GM11168 (cell line): ENCODE measurements around the gene RBBP8NL.

ENCODE experiments used
- in situ Hi-C: fragments of 300-500 bp; cut with MboI; formaldehyde crosslinking; loops from one replicate; pipeline ENCODE4 v1.12.0; 2022; ENCODE audit warnings: low sequenced_read_pairs; ENCODE audit not compliant: unreplicated experiment

RBBP8NL gene

DNA sequence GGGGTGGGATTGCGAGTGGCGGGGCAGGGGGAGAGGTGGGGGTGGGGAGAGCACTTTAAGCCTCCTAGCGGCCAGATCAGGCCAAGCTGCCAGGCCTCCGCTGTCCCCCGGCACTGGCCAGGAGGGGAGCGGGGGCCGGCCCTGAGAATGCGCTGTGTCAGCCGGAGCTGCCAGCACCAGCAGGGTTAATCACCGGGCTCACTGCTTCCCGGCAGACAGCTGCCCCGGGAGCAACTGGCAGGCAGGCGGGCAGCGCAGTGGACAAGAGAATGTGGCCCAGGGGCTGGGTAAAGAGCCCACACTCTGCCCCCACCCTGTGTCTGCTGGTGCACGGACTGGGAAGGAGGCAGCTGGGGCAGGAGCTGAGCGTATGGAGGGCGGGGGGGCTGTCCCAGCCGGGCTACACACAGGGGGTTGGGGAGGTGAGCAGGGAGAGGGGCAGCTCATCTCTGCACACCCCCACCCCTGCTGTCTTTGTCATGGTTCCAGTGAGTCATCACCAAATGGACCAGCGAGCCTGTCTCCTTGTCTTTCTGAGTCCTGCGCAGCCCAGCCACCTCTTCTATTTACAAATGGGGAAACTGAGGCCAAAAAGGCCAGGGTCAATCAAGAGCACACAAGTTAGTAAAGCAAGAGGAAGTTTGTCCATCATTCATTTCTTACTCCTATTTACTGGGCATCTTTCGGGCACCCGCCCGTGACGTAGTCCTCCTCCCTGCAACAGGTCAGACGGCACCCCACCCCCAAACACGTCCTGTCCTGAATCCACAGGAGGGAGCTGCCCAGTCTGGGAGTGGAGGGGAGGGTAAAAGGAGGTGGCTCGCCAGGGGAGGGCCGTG lies 58.1 kb downstream of the RBBP8NL start:
- in situ Hi-C loops: no loop called here

GRCh38 chr20:62368392-62368975 lies 58.9 kb downstream of the RBBP8NL start:
- in situ Hi-C loops: no loop called here

DNA sequence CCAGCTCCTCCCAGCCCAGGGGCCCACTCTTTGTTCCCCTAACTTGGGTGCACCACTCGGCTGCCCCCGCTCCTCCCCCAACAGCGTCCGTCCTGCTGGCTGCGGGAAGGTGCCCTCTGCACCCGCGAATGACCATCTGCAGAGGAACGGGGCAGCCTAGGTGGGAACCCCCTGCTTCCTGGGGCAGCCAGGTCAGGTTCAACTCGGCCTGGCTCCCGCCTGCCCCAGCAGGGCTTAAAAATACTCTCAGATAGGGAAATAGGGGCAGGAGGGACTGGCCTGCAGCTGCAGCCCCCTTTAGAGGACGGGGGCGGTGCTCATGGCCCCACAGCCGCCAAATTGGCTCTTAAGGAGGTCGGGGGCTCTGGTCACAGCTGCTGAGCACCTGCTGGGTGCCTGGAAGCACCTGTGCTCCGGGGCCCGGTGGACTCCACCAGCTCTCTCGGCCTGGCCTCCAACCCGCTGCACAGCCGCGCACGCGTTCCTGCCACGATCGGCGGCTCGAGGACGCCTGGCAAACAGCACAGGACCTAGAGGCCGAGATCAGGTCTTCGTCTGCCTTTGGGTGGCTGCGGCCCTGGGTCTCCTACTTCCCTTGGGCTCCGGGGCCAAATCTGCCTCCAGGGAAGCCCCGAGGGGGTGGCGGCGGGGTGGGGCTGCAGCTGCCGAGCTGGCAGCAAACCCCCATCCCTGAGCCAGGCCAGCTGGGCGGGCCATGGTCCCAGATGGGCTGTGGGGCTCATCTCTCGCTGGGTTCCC lies 59.5 kb downstream of the RBBP8NL start:
- in situ Hi-C loops: no loop called here

DNA sequence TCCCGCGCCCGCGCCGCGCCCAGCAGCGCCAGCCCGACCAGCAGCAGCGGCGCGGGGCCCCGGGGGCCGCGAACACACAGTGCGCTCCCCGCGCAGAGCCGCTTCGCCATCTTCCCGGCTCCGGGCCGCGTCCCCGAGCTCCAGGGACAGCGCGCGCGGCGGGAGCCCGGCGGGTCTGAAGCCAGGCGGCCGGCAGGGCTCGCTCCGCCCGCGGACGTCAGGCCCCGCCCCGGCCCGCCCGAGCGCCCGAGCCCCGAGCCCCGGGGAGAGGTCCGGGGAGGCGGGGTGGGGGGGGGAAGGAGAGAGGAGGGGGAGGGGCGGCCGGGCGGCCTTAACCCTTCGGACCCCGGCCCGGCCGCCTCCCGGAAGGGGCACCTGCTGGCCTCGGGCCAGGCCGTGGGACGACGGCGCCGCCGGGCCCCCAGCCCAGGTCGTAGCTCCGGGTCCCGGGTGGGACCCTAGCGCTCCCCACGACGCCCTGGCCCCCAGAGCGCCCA lies 60.2 kb downstream of the RBBP8NL start, which contains the start of gene LAMA5:
Gene LAMA5, minus strand, starts transcription at position 177 of the 497 bp plus-strand sequence. Its CDS starts 67 bp downstream, at position 110.
- in situ Hi-C loops: no loop called here

DNA sequence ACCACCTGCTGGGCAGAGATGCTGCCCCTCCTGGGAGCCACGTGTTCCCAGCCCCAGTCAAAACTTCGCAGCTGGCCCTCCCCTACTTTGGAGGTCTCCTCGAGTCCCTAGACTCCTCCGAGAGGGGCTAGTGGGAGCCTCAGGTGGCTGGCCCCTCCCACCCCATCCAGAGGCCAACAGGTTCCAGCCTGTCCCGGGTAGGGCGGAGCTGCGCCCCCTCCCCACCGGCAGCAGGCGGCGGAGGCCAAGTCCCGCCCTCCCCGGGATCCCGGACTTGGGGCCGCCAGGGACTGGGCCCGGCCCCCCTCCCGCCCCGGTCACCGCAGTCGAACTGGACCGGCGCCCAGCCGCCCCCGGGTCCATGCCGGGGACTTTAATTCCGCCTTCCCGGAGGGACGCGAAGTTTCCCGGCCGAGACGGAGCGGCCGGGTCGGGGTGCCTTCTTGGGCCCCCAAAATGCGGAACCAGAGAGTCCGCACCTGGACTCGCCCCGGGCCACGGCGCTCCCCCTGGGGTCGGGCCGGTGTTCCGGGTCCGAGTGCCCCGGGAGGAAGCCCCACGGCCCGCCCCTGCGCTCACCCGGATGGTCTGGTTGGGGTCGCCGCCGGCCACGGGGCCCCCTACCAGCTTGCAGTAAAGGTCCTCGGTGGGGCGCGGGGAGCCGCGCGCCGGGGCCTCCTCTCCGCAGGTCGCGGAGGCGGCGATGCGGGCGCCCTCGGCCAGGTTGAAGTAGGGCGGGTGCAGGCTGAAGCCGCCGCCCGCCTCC lies 60.8 kb downstream of the RBBP8NL start:
- in situ Hi-C loops: no loop called here

GRCh38 chr20:62365814-62366369 lies 61.4 kb downstream of the RBBP8NL start:
- in situ Hi-C loops: no loop called here

DNA sequence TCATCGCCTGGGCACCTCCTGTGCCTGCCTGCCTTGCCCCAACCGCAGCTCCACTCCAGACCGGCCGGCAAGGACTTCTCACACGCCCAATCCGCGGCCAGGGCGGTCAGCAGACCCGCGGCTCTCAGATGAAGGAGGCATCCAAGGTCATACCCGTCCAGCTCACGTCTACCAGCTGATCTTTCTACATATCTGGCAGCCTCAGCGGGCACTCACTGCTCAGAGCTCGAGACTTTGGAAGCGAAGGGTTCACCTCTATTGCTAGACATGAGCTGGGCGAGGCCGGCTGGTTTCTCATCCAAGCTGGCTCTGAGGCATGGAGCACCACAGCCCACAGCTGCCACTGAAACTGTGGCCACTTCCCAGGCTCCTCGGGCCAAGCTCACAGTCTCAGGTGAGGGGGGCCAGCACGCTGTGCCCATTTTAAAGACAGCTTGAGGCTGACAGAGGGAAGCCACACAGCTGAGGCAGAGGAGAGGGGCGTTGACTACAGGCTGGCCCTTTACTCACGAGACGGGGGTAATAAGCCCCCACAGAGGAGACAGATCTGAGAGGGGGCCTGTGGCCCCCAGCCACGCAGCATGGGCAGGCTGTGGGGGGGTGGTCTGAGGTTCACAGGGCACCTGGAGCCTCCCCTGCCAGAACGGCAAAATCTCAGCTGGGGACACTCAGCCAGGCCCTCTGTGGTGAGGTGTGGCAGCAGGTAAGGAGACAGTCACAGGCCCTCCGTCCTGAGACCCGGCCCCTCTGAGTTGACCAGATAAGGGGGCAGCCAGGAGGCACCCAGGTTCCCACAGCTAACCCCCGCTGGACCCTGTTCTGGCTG lies 62.2 kb downstream of the RBBP8NL start:
- in situ Hi-C loops: no loop called here

- in situ Hi-C loops: no loop called here
These were observed 63.2 kb downstream of the RBBP8NL start for GRCh38 chr20:62363920-62364851.

- in situ Hi-C loops: no loop called here
These were observed 64.1 kb downstream of the RBBP8NL start for GRCh38 chr20:62362991-62363919.

GRCh38 chr20:62362590-62362940 lies 64.8 kb downstream of the RBBP8NL start:
- in situ Hi-C loops: no loop called here

GRCh38 chr20:62361799-62362589 lies 65.3 kb downstream of the RBBP8NL start:
- in situ Hi-C loops: no loop called here

DNA sequence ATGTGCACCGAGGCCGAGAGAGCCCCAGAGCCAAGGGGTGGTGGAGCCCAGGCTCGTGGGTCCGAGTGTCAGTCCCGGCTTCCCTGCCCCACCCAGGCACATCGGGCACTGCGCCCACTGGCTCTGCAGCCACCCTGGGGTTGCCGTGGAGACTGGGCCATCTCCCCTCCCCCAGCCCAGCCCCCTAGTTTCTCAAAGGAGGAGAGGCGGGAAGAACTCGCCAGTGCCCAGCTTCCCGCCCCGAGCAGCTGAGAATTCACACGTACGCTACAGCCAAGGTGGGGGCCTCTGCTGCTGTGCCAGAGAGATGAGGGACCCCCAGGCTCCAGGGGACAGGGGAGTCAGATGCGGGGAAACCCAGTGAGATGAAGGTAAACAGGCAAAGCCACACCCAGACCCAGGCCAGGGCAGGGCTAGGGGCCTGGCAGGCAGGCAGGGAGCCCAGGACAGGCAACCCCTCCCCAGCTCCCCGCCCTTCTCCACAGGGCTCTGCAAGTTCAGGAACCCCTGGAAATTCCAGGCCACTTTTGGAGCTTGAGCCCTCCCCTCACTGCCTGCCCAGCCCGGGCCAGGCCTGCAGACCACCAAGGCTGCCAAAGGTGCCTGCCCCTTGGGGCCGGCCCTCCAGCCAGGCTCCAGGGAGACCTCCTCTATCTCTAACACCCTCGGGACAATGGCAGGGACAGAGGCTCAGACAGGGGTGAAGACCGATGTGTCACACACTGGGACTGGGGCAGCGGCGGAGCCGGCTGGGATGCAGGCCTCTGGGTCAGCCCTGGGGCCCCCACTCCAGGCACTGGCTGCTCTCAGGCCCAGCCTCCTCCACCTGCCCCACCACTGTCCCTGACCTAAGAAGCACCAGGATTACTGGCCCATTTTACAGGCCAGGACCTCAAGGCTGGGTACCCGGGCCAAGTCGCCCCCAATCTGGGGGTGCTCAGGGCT lies 66.2 kb downstream of the RBBP8NL start:
- in situ Hi-C loops: no loop called here
